Measurements from ENCODE around the gene EGFL6.

GRCh38 chrX:13666836-13667235 is 97.4 kb downstream of the EGFL6 start:
- TF ChIP-seq CTCF (IDR thresholded peaks at IDR 0.05; ENCODE audit: low read depth, low read length, missing input control) (no peak), TAF1 (conservative IDR thresholded peaks at IDR 0.05) (no peak), SP1 (IDR thresholded peaks at IDR 0.05) (no peak), YY1 (IDR thresholded peaks at IDR 0.05) (no peak), GABPA (IDR thresholded peaks at IDR 0.05 in 1 of 2, conservative IDR thresholded peaks at IDR 0.05 in 1 of 2) (no peak), RAD21 (IDR thresholded peaks at IDR 0.05) (no peak), FOXA2 (IDR thresholded peaks at IDR 0.05) (no peak), REST (IDR thresholded peaks at IDR 0.05) (no peak), ATF3 (IDR thresholded peaks at IDR 0.05) (no peak), JUND (IDR thresholded peaks at IDR 0.05) (no peak)
